Measurements from ENCODE around the gene SLK.

- no peak for TF ChIP-seq ADNP (CRISPR knock-in tag; IDR thresholded peaks at IDR 0.05)
- no peak for TF ChIP-seq POLR2A (IDR thresholded peaks at IDR 0.05; ENCODE audit: insufficient read depth in 1 of 2, low read depth in 2 of 2, low read length in 2 of 2)
- TF ChIP-seq, protein P1, sequence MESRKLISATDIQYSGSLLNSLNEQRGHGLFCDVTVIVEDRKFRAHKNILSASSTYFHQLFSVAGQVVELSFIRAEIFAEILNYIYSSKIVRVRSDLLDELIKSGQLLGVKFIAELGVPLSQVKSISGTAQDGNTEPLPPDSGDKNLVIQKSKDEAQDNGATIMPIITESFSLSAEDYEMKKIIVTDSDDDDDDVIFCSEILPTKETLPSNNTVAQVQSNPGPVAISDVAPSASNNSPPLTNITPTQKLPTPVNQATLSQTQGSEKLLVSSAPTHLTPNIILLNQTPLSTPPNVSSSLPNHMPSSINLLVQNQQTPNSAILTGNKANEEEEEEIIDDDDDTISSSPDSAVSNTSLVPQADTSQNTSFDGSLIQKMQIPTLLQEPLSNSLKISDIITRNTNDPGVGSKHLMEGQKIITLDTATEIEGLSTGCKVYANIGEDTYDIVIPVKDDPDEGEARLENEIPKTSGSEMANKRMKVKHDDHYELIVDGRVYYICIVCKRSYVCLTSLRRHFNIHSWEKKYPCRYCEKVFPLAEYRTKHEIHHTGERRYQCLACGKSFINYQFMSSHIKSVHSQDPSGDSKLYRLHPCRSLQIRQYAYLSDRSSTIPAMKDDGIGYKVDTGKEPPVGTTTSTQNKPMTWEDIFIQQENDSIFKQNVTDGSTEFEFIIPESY (CRISPR knock-in tag; IDR thresholded peaks at IDR 0.05): no peak
- TF ChIP-seq MXI1 (IDR thresholded peaks at IDR 0.05; ENCODE audit: borderline replicate concordance, low read depth, low read length): no peak
- no peak for TF ChIP-seq CHD4 (IDR thresholded peaks at IDR 0.05; ENCODE audit: borderline replicate concordance, low read length)
- TF ChIP-seq, protein P2, sequence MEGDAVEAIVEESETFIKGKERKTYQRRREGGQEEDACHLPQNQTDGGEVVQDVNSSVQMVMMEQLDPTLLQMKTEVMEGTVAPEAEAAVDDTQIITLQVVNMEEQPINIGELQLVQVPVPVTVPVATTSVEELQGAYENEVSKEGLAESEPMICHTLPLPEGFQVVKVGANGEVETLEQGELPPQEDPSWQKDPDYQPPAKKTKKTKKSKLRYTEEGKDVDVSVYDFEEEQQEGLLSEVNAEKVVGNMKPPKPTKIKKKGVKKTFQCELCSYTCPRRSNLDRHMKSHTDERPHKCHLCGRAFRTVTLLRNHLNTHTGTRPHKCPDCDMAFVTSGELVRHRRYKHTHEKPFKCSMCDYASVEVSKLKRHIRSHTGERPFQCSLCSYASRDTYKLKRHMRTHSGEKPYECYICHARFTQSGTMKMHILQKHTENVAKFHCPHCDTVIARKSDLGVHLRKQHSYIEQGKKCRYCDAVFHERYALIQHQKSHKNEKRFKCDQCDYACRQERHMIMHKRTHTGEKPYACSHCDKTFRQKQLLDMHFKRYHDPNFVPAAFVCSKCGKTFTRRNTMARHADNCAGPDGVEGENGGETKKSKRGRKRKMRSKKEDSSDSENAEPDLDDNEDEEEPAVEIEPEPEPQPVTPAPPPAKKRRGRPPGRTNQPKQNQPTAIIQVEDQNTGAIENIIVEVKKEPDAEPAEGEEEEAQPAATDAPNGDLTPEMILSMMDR (CRISPR knock-in tag; IDR thresholded peaks at IDR 0.05): no peak
- TF ChIP-seq, protein P3, sequence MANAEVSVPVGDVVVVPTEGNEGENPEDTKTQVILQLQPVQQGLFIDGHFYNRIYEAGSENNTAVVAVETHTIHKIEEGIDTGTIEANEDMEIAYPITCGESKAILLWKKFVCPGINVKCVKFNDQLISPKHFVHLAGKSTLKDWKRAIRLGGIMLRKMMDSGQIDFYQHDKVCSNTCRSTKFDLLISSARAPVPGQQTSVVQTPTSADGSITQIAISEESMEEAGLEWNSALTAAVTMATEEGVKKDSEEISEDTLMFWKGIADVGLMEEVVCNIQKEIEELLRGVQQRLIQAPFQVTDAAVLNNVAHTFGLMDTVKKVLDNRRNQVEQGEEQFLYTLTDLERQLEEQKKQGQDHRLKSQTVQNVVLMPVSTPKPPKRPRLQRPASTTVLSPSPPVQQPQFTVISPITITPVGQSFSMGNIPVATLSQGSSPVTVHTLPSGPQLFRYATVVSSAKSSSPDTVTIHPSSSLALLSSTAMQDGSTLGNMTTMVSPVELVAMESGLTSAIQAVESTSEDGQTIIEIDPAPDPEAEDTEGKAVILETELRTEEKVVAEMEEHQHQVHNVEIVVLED (CRISPR knock-in tag; IDR thresholded peaks at IDR 0.05; ENCODE audit: borderline replicate concordance): no peak
- TF ChIP-seq, protein P4, sequence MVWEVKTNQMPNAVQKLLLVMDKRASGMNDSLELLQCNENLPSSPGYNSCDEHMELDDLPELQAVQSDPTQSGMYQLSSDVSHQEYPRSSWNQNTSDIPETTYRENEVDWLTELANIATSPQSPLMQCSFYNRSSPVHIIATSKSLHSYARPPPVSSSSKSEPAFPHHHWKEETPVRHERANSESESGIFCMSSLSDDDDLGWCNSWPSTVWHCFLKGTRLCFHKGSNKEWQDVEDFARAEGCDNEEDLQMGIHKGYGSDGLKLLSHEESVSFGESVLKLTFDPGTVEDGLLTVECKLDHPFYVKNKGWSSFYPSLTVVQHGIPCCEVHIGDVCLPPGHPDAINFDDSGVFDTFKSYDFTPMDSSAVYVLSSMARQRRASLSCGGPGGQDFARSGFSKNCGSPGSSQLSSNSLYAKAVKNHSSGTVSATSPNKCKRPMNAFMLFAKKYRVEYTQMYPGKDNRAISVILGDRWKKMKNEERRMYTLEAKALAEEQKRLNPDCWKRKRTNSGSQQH (CRISPR knock-in tag; IDR thresholded peaks at IDR 0.05; ENCODE audit: low read depth): no peak
- no peak for TF ChIP-seq PHB2 (IDR thresholded peaks at IDR 0.05; ENCODE audit: partially characterized antibody)
- TF ChIP-seq RFX3 (CRISPR knock-in tag; IDR thresholded peaks at IDR 0.05): no peak
- TF ChIP-seq, protein P5, sequence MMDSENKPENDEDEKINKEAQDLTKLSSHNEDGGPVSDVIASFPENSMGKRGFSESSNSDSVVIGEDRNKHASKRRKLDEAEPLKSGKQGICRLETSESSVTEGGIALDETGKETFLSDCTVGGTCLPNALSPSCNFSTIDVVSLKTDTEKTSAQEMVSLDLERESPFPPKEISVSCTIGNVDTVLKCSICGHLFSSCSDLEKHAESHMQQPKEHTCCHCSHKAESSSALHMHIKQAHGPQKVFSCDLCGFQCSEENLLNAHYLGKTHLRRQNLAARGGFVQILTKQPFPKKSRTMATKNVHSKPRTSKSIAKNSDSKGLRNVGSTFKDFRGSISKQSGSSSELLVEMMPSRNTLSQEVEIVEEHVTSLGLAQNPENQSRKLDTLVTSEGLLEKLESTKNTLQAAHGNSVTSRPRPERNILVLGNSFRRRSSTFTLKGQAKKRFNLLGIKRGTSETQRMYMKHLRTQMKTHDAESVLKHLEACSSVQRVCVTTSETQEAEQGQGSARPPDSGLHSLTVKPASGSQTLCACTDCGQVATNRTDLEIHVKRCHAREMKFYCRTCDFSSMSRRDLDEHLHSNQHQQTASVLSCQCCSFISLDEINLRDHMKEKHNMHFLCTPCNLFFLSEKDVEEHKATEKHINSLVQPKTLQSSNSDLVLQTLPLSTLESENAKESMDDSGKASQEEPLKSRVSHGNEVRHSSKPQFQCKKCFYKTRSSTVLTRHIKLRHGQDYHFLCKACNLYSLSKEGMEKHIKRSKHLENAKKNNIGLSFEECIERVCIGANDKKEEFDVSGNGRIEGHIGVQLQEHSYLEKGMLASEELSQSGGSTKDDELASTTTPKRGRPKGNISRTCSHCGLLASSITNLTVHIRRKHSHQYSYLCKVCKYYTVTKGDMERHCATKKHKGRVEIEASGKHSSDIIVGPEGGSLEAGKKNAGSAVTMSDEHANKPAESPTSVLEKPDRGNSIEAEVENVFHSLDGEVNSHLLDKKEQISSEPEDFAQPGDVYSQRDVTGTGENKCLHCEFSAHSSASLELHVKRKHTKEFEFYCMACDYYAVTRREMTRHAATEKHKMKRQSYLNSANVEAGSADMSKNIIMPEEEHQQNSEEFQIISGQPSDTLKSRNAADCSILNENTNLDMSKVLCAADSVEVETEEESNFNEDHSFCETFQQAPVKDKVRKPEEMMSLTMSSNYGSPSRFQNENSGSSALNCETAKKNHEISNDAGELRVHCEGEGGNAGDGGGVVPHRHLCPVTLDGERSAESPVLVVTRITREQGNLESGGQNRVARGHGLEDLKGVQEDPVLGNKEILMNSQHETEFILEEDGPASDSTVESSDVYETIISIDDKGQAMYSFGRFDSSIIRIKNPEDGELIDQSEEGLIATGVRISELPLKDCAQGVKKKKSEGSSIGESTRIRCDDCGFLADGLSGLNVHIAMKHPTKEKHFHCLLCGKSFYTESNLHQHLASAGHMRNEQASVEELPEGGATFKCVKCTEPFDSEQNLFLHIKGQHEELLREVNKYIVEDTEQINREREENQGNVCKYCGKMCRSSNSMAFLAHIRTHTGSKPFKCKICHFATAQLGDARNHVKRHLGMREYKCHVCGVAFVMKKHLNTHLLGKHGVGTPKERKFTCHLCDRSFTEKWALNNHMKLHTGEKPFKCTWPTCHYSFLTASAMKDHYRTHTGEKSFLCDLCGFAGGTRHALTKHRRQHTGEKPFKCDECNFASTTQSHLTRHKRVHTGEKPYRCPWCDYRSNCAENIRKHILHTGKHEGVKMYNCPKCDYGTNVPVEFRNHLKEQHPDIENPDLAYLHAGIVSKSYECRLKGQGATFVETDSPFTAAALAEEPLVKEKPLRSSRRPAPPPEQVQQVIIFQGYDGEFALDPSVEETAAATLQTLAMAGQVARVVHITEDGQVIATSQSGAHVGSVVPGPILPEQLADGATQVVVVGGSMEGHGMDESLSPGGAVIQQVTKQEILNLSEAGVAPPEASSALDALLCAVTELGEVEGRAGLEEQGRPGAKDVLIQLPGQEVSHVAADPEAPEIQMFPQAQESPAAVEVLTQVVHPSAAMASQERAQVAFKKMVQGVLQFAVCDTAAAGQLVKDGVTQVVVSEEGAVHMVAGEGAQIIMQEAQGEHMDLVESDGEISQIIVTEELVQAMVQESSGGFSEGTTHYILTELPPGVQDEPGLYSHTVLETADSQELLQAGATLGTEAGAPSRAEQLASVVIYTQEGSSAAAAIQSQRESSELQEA (CRISPR knock-in tag; IDR thresholded peaks at IDR 0.05; ENCODE audit: not compliant biosample characterization): no peak
- no peak for TF ChIP-seq XRCC5 (optimal IDR thresholded peaks at IDR 0.05; ENCODE audit: low read length)
- no peak for TF ChIP-seq SMAD3 (CRISPR knock-in tag; IDR thresholded peaks at IDR 0.05)
Observed at GRCh38 chr10:103939522-103939921, 27.4 kb upstream of the SLK start.

Data from HepG2 (cell line).